ENCODE data around the gene CDH1. TPM values are rescaled to one million over a fixed set of nuclear protein-coding genes. Genes with fewer than 3 reads are reported as not detected.

CDH1 gene
- total RNA-seq = 100 to 1,000 TPM in 5 of 6 donors, 10 to 100 TPM in 1; 99.5 to 174 (median 132) TPM

- peak within 1 kb of the TSS; percentile 15 to 63 (median 54) for H3K4me3 ChIP-seq
- H3K36me3 ChIP-seq = no peaks in the 10 kb centered on the region
- peak; percentile 93 to 94 for DNase-seq
- WGBS, 2 donors = 3 to 11% methylated on average over 5 to 54 of the region's 63 CpGs
- peak; percentile 81 to 92 for ATAC-seq (ENCODE audit: low FRiP score in 2 of 2)
- H3K27ac ChIP-seq = peak within 1 kb of the TSS; percentile 72 to 87 (median 84)
- no peak for TF ChIP-seq CTCF (IDR thresholded peaks at IDR 0.05)
- TF ChIP-seq POLR2A (IDR thresholded peaks at IDR 0.05) = peak in 3 of 4 donors; percentile 81 to 96 (median 87)
- TF ChIP-seq POLR2AphosphoS5 (IDR thresholded peaks at IDR 0.05) = peak; percentile 64 to 82
- H3K4me1 ChIP-seq = peaks cover 9 to 47% (median 26%) of the 10 kb centered on the region in 4 donors
- no peaks in the 10 kb centered on the region for H3K9me3 ChIP-seq
- peaks cover 0 to 20% (median 9%) of the 10 kb centered on the region in 4 donors for H3K27me3 ChIP-seq
Measured at GRCh38 chr16:68737046-68737729, at the start of gene CDH1. Gene CDH1, plus strand, starts transcription at chr16:68737292. Its CDS starts 124 bp downstream, at chr16:68737416.

DNA sequence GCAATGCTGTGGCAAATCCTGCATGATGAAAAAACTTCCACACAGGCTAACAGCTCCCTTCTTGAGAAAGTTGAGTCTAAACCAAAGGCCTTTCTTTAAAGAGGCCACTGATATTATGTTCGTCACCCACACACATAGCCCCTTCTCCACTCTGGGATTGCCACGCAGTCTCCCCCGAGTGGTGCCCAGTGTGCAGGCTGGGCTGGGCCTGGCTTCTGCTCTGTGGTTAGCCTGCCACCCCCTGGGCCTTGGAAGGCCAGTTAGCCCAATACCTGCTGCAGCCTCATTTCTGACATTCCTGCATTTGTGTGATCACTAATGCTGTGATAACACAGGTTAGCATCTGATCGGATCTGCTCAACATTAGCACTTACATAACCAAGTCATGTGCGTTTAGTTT, 47.2 kb upstream of the CDH1 start:
- ATAC-seq (ENCODE audit: low FRiP score in 2 of 2) (no peak), DNase-seq (no peak)
- H3K36me3 ChIP-seq = no peaks in the 10 kb centered on the region
- no peaks in the 10 kb centered on the region for H3K9me3 ChIP-seq
- WGBS, 2 donors = 87 to 100% methylated on average over 5 of the region's 5 CpGs
- TF ChIP-seq POLR2AphosphoS5 (IDR thresholded peaks at IDR 0.05) = no peak
- no peak for TF ChIP-seq CTCF (IDR thresholded peaks at IDR 0.05)
- TF ChIP-seq POLR2A (IDR thresholded peaks at IDR 0.05) = no peak
- H3K4me3 ChIP-seq = no peak overlapping the region
- no peaks in the 10 kb centered on the region for H3K27me3 ChIP-seq
- H3K4me1 ChIP-seq = no peaks in the 10 kb centered on the region
- no peak overlapping the region for H3K27ac ChIP-seq

GRCh38 chr16:68695575-68695974, 41.5 kb upstream of the CDH1 start:
- Histone ChIP-seq H3K4me1 (peaks cover 0 to 5% (median 0%) of the 10 kb centered on the region in 4 donors), H3K4me3 (no peak overlapping the region), H3K9me3 (no peaks in the 10 kb centered on the region), H3K27ac (no peak overlapping the region), H3K36me3 (no peaks in the 10 kb centered on the region), H3K27me3 (no peaks in the 10 kb centered on the region)
- no peak for ATAC-seq (ENCODE audit: low FRiP score in 2 of 2)
- DNase-seq = no peak
- TF ChIP-seq POLR2A (IDR thresholded peaks at IDR 0.05) (no peak), POLR2AphosphoS5 (IDR thresholded peaks at IDR 0.05) (no peak), CTCF (IDR thresholded peaks at IDR 0.05) (no peak), EP300 (IDR thresholded peaks at IDR 0.05) (no peak)
- WGBS, 2 donors = 84 to 94% methylated on average over 11 of the region's 11 CpGs

DNA sequence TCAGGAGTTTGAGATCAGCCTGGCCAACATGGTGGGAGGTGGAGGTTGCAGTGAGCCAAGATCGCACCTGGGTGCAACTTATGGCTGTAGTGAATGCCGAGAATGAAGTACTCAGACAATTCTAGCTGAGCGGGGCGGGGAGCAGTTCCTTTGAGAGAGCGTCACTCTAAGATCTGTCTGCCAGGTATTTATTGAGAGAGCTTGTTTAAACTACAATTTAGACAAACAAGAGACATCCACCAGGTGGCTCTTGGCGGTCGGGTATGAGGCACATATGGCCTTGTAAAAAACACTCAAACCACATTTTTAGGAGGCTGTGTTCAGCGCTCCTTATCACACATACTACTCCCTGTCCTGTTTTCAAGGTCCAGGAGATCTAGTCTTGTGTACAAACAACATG, 40.6 kb upstream of the CDH1 start:
- Histone ChIP-seq H3K27me3 (no peaks in the 10 kb centered on the region), H3K4me3 (no peak overlapping the region), H3K27ac (no peak overlapping the region), H3K9me3 (no peaks in the 10 kb centered on the region), H3K36me3 (no peaks in the 10 kb centered on the region), H3K4me1 (peaks cover 0 to 5% (median 1%) of the 10 kb centered on the region in 4 donors)
- 79 to 87% methylated on average over 8 of the region's 8 CpGs for WGBS, 2 donors
- DNase-seq = no peak
- ATAC-seq (ENCODE audit: low FRiP score in 2 of 2) = peak in 1 of 2 donors; percentile 21
- TF ChIP-seq POLR2A (IDR thresholded peaks at IDR 0.05) (no peak), POLR2AphosphoS5 (IDR thresholded peaks at IDR 0.05) (no peak), CTCF (IDR thresholded peaks at IDR 0.05) (no peak), EP300 (IDR thresholded peaks at IDR 0.05) (no peak)

- Histone ChIP-seq H3K4me1 (peaks cover 0 to 5% (median 1%) of the 10 kb centered on the region in 4 donors), H3K36me3 (no peaks in the 10 kb centered on the region), H3K27me3 (no peaks in the 10 kb centered on the region), H3K4me3 (no peak overlapping the region), H3K27ac (no peak overlapping the region), H3K9me3 (no peaks in the 10 kb centered on the region)
- ATAC-seq (ENCODE audit: low FRiP score in 2 of 2) (no peak), DNase-seq (peak in 1 of 2 donors; percentile 71)
- WGBS, 2 donors = 87 to 91% methylated on average over 4 to 23 of the region's 23 CpGs
- no peak for TF ChIP-seq POLR2A (IDR thresholded peaks at IDR 0.05)
- no peak for TF ChIP-seq EP300 (IDR thresholded peaks at IDR 0.05)
- no peak for TF ChIP-seq CTCF (IDR thresholded peaks at IDR 0.05)
- TF ChIP-seq POLR2AphosphoS5 (IDR thresholded peaks at IDR 0.05) = no peak
Measured at GRCh38 chr16:68698091-68698490, 39.0 kb upstream of the CDH1 start.
